ENCODE data around the gene QKI. TPM values are rescaled to one million over a fixed set of nuclear protein-coding genes. Genes with fewer than 3 reads are reported as not detected.
A peak's percentile ranks its signal among the peaks of the same experiment; 100 is the strongest.

QKI gene
- total RNA-seq, 1 donor from 2014 or later, result 79.7 TPM

GRCh38 chr6:163398115-163398514, 16.4 kb upstream of the QKI start:
- no peak overlapping the region for H3K27ac Mint-ChIP-seq
- no peak overlapping the region for H3K4me3 Mint-ChIP-seq
- H3K36me3 Mint-ChIP-seq (ENCODE audit: low read depth), result no peaks in the 10 kb centered on the region
- intact Hi-C loops (cut with micrococcal nuclease), result no loop called here
- no peaks in the 10 kb centered on the region for H3K9me3 Mint-ChIP-seq
- H3K27me3 Mint-ChIP-seq, result peaks cover 19% of the 10 kb centered on the region
- peaks cover 4% of the 10 kb centered on the region for H3K4me1 Mint-ChIP-seq
- no peak for DNase-seq

GRCh38 chr6:163398815-163399214, 15.7 kb upstream of the QKI start:
- Mint-ChIP-seq H3K27me3 (peaks cover 19% of the 10 kb centered on the region), H3K4me1 (peaks cover 4% of the 10 kb centered on the region), H3K9me3 (no peaks in the 10 kb centered on the region), H3K36me3 (ENCODE audit: low read depth) (no peaks in the 10 kb centered on the region), H3K4me3 (no peak overlapping the region), H3K27ac (no peak overlapping the region)
- DNase-seq, result no peak
- intact Hi-C loops (cut with micrococcal nuclease), result no loop called here

- Mint-ChIP-seq H3K27ac (no peak overlapping the region), H3K4me3 (no peak overlapping the region), H3K4me1 (peaks cover 6% of the 10 kb centered on the region), H3K9me3 (no peaks in the 10 kb centered on the region), H3K27me3 (peaks cover 13% of the 10 kb centered on the region), H3K36me3 (ENCODE audit: low read depth) (no peaks in the 10 kb centered on the region)
- no peak for DNase-seq
- intact Hi-C loops (cut with micrococcal nuclease), result no loop called here
These were observed 14.0 kb upstream of the QKI start for GRCh38 chr6:163400509-163400908.

GRCh38 chr6:163401039-163401885, 13.3 kb upstream of the QKI start:
- Mint-ChIP-seq H3K4me3 (no peak overlapping the region), H3K4me1 (peaks cover 13% of the 10 kb centered on the region), H3K27ac (no peak overlapping the region), H3K36me3 (ENCODE audit: low read depth) (no peaks in the 10 kb centered on the region), H3K9me3 (no peaks in the 10 kb centered on the region), H3K27me3 (peaks cover 10% of the 10 kb centered on the region)
- no peak for DNase-seq
- intact Hi-C loops (cut with micrococcal nuclease), result no loop called here

- intact Hi-C loops (cut with micrococcal nuclease), result no loop called here
- no peaks in the 10 kb centered on the region for H3K36me3 Mint-ChIP-seq (ENCODE audit: low read depth)
- H3K9me3 Mint-ChIP-seq, result no peaks in the 10 kb centered on the region
These were observed 11.9 kb upstream of the QKI start for GRCh38 chr6:163402616-163403015.

GRCh38 chr6:163404825-163405265, 9.7 kb upstream of the QKI start:
- intact Hi-C loops (cut with micrococcal nuclease), result no loop called here

More at GRCh38 chr6:163402616-163403015, 11.9 kb upstream of the QKI start:
- no peak overlapping the region for H3K27ac Mint-ChIP-seq
- no peak for DNase-seq
- peaks cover 11% of the 10 kb centered on the region for H3K4me1 Mint-ChIP-seq
- no peaks in the 10 kb centered on the region for H3K27me3 Mint-ChIP-seq
- no peak overlapping the region for H3K4me3 Mint-ChIP-seq

GRCh38 chr6:163405412-163406309, 8.9 kb upstream of the QKI start:
- H3K27me3 Mint-ChIP-seq, result peaks cover 3% of the 10 kb centered on the region
- H3K9me3 Mint-ChIP-seq, result no peaks in the 10 kb centered on the region
- peaks cover 11% of the 10 kb centered on the region for H3K4me1 Mint-ChIP-seq
- no peaks in the 10 kb centered on the region for H3K36me3 Mint-ChIP-seq (ENCODE audit: low read depth)
- peak overlapping the region; percentile 81 for H3K4me3 Mint-ChIP-seq
- intact Hi-C loops (cut with micrococcal nuclease), result no loop called here
- peak overlapping the region; percentile 84 for H3K27ac Mint-ChIP-seq
- DNase-seq, result peak; percentile 75

More at GRCh38 chr6:163404825-163405265, 9.7 kb upstream of the QKI start:
- Mint-ChIP-seq H3K9me3 (no peaks in the 10 kb centered on the region), H3K27ac (no peak overlapping the region), H3K36me3 (ENCODE audit: low read depth) (no peaks in the 10 kb centered on the region), H3K4me3 (no peak overlapping the region), H3K4me1 (peaks cover 11% of the 10 kb centered on the region), H3K27me3 (peaks cover 3% of the 10 kb centered on the region)
- peak; percentile 49 for DNase-seq

GRCh38 chr6:163406366-163406765, 8.2 kb upstream of the QKI start:
- Mint-ChIP-seq H3K4me1 (peaks cover 11% of the 10 kb centered on the region), H3K4me3 (peak overlapping the region; percentile 81), H3K36me3 (ENCODE audit: low read depth) (no peaks in the 10 kb centered on the region), H3K27ac (peak overlapping the region; percentile 84), H3K9me3 (no peaks in the 10 kb centered on the region), H3K27me3 (peaks cover 10% of the 10 kb centered on the region)
- intact Hi-C loops (cut with micrococcal nuclease), result no loop called here
- peak; percentile 43 for DNase-seq

- intact Hi-C loops (cut with micrococcal nuclease), result no loop called here
- H3K27me3 Mint-ChIP-seq, result peaks cover 11% of the 10 kb centered on the region
- H3K27ac Mint-ChIP-seq, result no peak overlapping the region
These were observed 7.7 kb upstream of the QKI start for GRCh38 chr6:163406830-163407229.

GRCh38 chr6:163408352-163408991, 6.0 kb upstream of the QKI start:
- Mint-ChIP-seq H3K4me1 (peaks cover 19% of the 10 kb centered on the region), H3K4me3 (no peak overlapping the region), H3K36me3 (ENCODE audit: low read depth) (no peaks in the 10 kb centered on the region), H3K27ac (no peak overlapping the region), H3K27me3 (peaks cover 11% of the 10 kb centered on the region), H3K9me3 (no peaks in the 10 kb centered on the region)
- intact Hi-C loops (cut with micrococcal nuclease), result no loop called here
- peak; percentile 39 for DNase-seq

More at GRCh38 chr6:163406830-163407229, 7.7 kb upstream of the QKI start:
- Mint-ChIP-seq H3K4me1 (peaks cover 11% of the 10 kb centered on the region), H3K36me3 (ENCODE audit: low read depth) (no peaks in the 10 kb centered on the region), H3K4me3 (no peak overlapping the region), H3K9me3 (no peaks in the 10 kb centered on the region)
- DNase-seq, result peak; percentile 52

- no peaks in the 10 kb centered on the region for H3K9me3 Mint-ChIP-seq
- intact Hi-C loops (cut with micrococcal nuclease), result no loop called here
These were observed 4.8 kb upstream of the QKI start for GRCh38 chr6:163409712-163410111.

GRCh38 chr6:163412341-163412740, 2.2 kb upstream of the QKI start:
- Mint-ChIP-seq H3K4me3 (peak overlapping the region; percentile 85), H3K4me1 (peaks cover 16% of the 10 kb centered on the region), H3K27me3 (peaks cover 11% of the 10 kb centered on the region), H3K27ac (peak overlapping the region; percentile 51), H3K36me3 (ENCODE audit: low read depth) (no peaks in the 10 kb centered on the region), H3K9me3 (no peaks in the 10 kb centered on the region)
- DNase-seq, result no peak
- intact Hi-C loops (cut with micrococcal nuclease), result no loop called here

More at GRCh38 chr6:163409712-163410111, 4.8 kb upstream of the QKI start:
- H3K36me3 Mint-ChIP-seq (ENCODE audit: low read depth), result no peaks in the 10 kb centered on the region
- H3K27me3 Mint-ChIP-seq, result peaks cover 11% of the 10 kb centered on the region
- no peak overlapping the region for H3K4me3 Mint-ChIP-seq
- no peak for DNase-seq
- H3K4me1 Mint-ChIP-seq, result peaks cover 19% of the 10 kb centered on the region
- no peak overlapping the region for H3K27ac Mint-ChIP-seq

GRCh38 chr6:163412801-163413344, 1.6 kb upstream of the QKI start:
- Mint-ChIP-seq H3K27ac (peak overlapping the region; percentile 56), H3K4me3 (peak overlapping the region; percentile 85), H3K36me3 (ENCODE audit: low read depth) (no peaks in the 10 kb centered on the region), H3K9me3 (no peaks in the 10 kb centered on the region), H3K27me3 (peaks cover 11% of the 10 kb centered on the region), H3K4me1 (peaks cover 19% of the 10 kb centered on the region)
- DNase-seq, result no peak
- intact Hi-C loops (cut with micrococcal nuclease), result no loop called here
